Activated CD4-positive, alpha-beta memory T cell treated with anti-CD3 and anti-CD28 coated beads for 36 hours (primary cell): ENCODE measurements around the gene BMERB1. TPM values are rescaled to one million over a fixed set of nuclear protein-coding genes. Genes with fewer than 3 reads are reported as not detected.
"Not testable (repeated sequence)": the region's sequence is repeated elsewhere in the genome, so short reads cannot be mapped to it uniquely, and the experiment has no call there.

ENCODE experiments used
- CTCF ChIA-PET: fragments of 350-600 bp; sonication (Branson Sonifier 250); formaldehyde crosslinking; loops from one replicate; lab custom pipeline; 2021; ENCODE audit warnings: antibody characterized with exemption, inconsistent platforms; lab: Charles Lee
- POLR2A ChIA-PET: fragments of 350-600 bp; sonication (Branson Sonifier 250); formaldehyde crosslinking; loops from one replicate; lab custom pipeline; 2021; ENCODE audit warnings: antibody characterized with exemption; lab: Charles Lee
- DNase-seq: peaks from one replicate; pipeline ENCODE4 v3.0.0-alpha.2; 2020
- H3K27ac Mint-ChIP-seq: one replicate; pipeline ENCODE4 v1.8.0; 2021; ENCODE audit warnings: mixed read lengths
- H3K27me3 Mint-ChIP-seq: one replicate; pipeline ENCODE4 v1.8.0; 2021; ENCODE audit warnings: mixed read lengths
- H3K36me3 Mint-ChIP-seq: one replicate; pipeline ENCODE4 v1.8.0; 2021; ENCODE audit warnings: mixed read lengths
- H3K4me1 Mint-ChIP-seq: one replicate; pipeline ENCODE4 v1.8.0; 2021; ENCODE audit warnings: low read depth, mixed read lengths
- H3K4me3 Mint-ChIP-seq: one replicate; pipeline ENCODE4 v1.8.0; 2021; ENCODE audit warnings: mild to moderate bottlenecking, mixed read lengths
- H3K9me3 Mint-ChIP-seq: one replicate; pipeline ENCODE4 v1.8.0; 2021; ENCODE audit warnings: mixed read lengths
- intact Hi-C: fragments of 100-400 bp; cut with micrococcal nuclease; formaldehyde crosslinking; loops from one replicate; pipeline ENCODE4 v1.15.1; 2023
- total RNA-seq, 2 experiments: library from RNA; stranded (reverse); gene quantifications; one replicate each; pipeline ENCODE4 v1.2.3, GENCODE V29; 2021

The BMERB1 gene
- total RNA-seq, 2 experiments from 2014 or later, result 7.1 to 7.7 TPM

DNA sequence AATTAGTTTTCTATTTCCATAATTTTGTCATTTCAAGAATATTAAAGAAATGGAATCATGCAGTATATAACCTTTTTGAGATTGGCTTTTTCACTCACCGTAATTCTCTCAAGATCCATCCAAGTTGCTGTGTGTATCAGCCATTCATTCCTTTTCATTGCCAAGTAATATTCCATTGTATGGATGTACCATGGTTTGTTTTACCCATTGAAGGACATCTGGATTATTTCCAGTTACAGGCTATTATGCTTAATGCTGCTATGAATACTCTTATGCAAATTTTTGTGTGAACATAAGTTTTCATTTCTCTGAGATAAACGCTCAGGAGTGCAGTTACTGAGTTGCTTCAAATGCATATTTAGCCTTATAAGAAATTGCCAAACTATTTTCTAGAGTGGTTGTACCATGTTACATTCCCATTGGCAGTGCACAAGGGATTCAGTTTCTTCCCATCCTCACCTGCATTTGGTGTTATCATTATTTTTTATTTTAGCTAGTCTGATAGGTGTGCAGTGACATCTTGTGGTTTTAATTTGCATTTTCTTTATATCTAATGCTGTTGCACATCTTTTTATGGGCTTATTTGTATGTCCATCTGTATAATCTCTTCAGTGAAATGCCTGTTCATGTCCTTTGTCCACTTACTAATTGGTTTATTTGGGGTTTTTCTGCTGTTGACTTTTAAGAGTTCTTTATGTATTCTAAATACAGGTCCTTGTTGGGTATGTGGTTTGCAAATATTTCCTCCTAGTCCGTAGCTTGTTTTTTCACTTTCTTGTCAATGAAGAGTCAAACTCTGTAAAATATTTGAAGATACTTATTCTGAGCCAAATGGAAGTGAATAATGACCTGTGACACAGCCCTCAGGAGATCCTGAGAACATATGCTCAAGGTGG lies 32.7 kb downstream of the BMERB1 start:
- Mint-ChIP-seq H3K36me3 (no peaks in the 10 kb centered on the region), H3K4me1 (peaks cover 2% of the 10 kb centered on the region), H3K27ac (no peak overlapping the region), H3K27me3 (no peaks in the 10 kb centered on the region), H3K9me3 (peaks cover 4% of the 10 kb centered on the region), H3K4me3 (no peak overlapping the region)
- intact Hi-C loops, result no loop called here
- no peak for DNase-seq
- POLR2A ChIA-PET, result no interaction called here
- CTCF ChIA-PET, result interaction anchor here (0.8 to 1.0 kb wide), 2 partner anchors 33 to 40 kb away, joined by 3 to 7 read pairs; partner anchors contain the start of gene BMERB1

DNA sequence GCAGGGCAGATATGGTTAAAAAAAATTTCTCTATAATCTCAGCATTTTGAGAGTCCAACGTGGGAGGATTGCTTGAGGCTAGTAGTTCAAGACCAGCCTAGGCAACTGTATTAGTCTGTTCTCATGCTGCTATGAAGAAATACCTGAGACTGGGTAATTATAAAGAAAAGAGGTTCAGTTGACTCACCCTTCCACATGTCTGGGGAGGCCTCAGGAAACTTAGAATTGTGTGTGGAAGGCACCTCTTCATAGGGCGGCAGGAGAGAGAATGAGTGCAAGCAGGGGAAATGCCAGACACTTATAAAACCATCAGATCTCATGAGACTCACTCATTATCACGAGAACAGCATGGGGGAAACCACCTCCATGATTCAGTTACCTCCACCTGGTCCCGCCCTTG lies 42.6 kb downstream of the BMERB1 start:
- H3K27me3 Mint-ChIP-seq, H3K4me3 Mint-ChIP-seq, H3K9me3 Mint-ChIP-seq, intact Hi-C loops, DNase-seq, CTCF ChIA-PET, H3K36me3 Mint-ChIP-seq: not testable (repeated sequence)
- Mint-ChIP-seq H3K27ac (peak overlapping the region; percentile 59), H3K4me1 (peaks cover 12% of the 10 kb centered on the region)
- POLR2A ChIA-PET, result interaction anchor here (1.3 kb wide), 1 partner anchor 12 kb away, joined by 4 read pairs; no protein-coding TSS in a partner anchor

DNA sequence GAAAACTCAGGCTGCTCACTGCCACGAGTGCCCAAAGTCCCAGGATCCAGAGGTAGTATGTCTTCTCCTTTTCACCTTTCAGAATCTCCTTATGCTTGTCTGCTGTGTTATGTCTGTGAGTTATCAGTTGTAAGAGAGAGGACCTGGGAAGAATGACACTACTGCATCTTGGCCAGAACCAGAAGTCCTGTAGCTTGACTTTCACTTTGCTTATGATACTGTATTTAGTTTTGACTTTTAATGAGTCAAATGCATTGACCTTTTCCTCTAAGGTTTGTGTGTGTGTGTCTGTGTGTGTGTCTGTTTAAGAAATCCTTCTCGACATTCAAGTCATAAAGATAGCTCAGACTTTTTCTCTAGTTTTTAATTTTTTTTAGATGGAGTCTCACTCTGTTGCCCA lies 43.4 kb downstream of the BMERB1 start:
- peaks cover 20% of the 10 kb centered on the region for H3K4me1 Mint-ChIP-seq
- CTCF ChIA-PET, result no interaction called here
- H3K27me3 Mint-ChIP-seq, result no peaks in the 10 kb centered on the region
- DNase-seq, result no peak
- POLR2A ChIA-PET, result interaction anchor here (1.3 kb wide), 1 partner anchor 11 kb away, joined by 4 read pairs; no protein-coding TSS in a partner anchor
- H3K4me3 Mint-ChIP-seq, result no peak overlapping the region
- intact Hi-C loops, result no loop called here
- peaks cover 8% of the 10 kb centered on the region for H3K9me3 Mint-ChIP-seq
- peaks cover 6% of the 10 kb centered on the region for H3K36me3 Mint-ChIP-seq
- peak overlapping the region; percentile 59 for H3K27ac Mint-ChIP-seq

DNA sequence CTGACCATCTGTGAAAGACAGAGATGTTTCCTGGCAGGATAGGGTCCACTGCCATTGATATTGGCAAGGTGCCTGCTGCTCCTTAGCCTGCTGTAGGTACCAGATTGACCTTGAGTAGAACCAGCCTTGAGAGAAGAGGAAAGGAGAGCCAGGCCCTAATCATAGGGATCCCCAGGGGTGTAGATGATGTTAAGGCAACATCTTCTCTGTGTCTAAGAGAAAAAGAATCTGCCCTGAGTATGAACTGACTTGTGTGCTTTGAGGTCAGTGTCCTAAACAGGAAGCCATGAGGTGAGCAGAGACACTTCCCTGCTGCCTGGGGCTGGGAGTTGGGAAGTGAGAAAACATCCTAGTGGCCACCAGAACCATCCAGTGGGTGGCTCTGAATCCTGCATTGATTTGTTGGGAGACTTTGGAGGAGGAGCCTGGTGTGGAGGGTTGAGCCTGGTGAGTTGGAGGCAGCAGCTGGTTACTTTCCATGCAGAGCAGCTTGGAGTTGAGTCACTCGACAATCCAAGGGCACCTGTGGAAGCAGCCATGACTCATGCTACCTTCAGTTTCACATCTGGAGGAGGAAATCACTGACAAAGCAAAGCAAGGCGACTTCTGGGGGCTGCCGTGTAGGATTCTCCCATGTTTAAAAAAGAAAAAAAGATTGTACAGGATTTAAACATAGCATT lies 47.8 kb downstream of the BMERB1 start:
- POLR2A ChIA-PET, result no interaction called here
- DNase-seq, result peak; percentile 73
- CTCF ChIA-PET, result no interaction called here
- Mint-ChIP-seq H3K27ac (peak overlapping the region; percentile 9), H3K9me3 (peaks cover under 1% of the 10 kb centered on the region), H3K4me3 (no peak overlapping the region), H3K4me1 (peaks cover 19% of the 10 kb centered on the region), H3K27me3 (no peaks in the 10 kb centered on the region), H3K36me3 (peaks cover 4% of the 10 kb centered on the region)
- intact Hi-C loops, result no loop called here

DNA sequence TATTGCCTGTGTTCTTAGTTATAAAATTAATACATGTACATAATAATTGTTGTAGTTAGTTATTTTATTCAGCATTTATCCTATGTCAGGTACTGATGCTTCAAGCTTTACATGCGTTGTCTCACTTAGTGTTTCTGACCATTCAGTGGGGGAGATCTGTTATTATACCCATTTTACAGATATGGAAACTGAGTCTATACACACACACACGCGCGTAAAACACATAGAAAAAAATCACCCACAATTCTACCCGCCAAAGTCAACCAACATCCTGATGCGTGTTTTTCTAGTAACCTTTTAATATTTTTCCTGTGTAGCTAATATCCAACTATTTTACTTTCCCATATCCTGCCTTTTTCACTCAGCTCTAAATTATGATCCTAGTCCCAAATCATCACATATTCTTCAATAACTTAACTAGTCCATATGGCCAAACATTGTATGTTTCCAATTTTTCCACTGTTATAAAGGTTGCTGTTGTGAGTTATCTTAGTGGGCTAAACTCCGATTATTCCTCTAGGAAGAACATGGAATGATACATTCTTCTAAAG lies 48.4 kb downstream of the BMERB1 start:
- no peak for DNase-seq
- H3K27me3 Mint-ChIP-seq, result no peaks in the 10 kb centered on the region
- peaks cover under 1% of the 10 kb centered on the region for H3K36me3 Mint-ChIP-seq
- peaks cover 15% of the 10 kb centered on the region for H3K4me1 Mint-ChIP-seq
- no peaks in the 10 kb centered on the region for H3K9me3 Mint-ChIP-seq
- no peak overlapping the region for H3K4me3 Mint-ChIP-seq
- ChIA-PET CTCF (no interaction called here), POLR2A (interaction anchor here (0.6 kb wide), 1 partner anchor 134 kb away, joined by 3 read pairs; no protein-coding TSS in a partner anchor)
- H3K27ac Mint-ChIP-seq, result no peak overlapping the region
- intact Hi-C loops, result no loop called here

DNA sequence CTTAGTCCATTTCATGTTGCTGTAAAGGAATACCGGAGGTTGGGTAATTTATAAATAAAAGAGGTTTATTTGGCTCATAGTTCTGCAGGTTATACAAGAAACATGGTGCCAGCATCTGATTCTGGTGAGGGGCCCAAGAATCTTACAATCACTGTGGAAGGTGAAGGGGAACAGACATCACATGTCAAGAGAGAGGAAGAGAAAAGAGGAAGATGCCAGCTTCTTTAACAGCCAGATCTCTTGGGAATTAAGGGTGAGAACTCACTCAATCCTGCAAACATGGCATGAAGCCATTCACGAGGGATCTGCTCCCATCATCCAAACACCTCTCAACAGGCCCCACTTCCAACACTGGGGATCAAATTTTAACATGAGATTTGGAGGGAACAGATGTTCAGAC lies 49.5 kb downstream of the BMERB1 start:
- Mint-ChIP-seq H3K9me3 (no peaks in the 10 kb centered on the region), H3K4me3 (no peak overlapping the region), H3K27me3 (no peaks in the 10 kb centered on the region), H3K4me1 (peaks cover 15% of the 10 kb centered on the region), H3K36me3 (no peaks in the 10 kb centered on the region), H3K27ac (no peak overlapping the region)
- intact Hi-C loops, result no loop called here
- no peak for DNase-seq
- POLR2A ChIA-PET, result no interaction called here
- CTCF ChIA-PET, result no interaction called here

DNA sequence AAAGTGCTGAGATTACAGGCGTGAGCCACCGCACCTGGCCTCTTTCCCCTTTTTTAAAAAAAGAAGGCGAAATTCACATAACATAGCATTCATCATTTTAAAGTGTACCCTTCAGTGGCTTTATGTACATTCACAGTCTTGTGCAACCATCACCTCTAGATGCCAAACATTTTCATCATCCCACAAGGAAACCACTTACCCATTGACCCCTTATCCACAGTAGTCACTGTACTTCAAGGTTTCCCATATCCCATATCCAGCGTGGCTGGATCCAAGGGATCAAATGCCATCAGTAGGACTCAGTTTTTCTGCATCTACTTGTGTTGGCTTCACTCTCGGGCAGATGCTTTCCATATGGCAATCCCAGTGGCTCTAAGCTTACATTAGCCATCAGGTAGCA lies 50.3 kb downstream of the BMERB1 start:
- Mint-ChIP-seq H3K4me1 (peaks cover 23% of the 10 kb centered on the region), H3K27ac (no peak overlapping the region), H3K36me3 (no peaks in the 10 kb centered on the region), H3K9me3 (no peaks in the 10 kb centered on the region), H3K4me3 (no peak overlapping the region), H3K27me3 (no peaks in the 10 kb centered on the region)
- intact Hi-C loops, result no loop called here
- ChIA-PET POLR2A (no interaction called here), CTCF (no interaction called here)
- DNase-seq, result no peak

DNA sequence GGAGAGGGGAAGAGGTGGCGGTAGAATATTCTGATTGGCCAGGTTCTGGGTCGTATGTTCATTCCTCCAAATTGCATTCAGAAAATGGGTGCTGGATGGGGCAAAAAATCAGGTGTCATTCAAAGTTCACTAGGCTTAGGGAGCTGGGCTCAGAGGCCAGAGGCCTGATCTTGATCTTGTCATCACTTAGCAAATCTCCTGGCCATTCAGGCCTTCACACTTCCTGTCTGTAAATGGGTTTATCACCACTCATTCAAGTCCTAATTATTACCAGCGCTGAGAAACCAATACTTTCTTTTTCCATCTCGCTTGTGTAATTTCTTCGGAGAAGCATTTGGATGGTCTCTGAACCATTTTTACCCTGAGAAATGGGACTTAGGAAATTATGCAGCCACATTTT lies 50.8 kb downstream of the BMERB1 start:
- Mint-ChIP-seq H3K27me3 (no peaks in the 10 kb centered on the region), H3K27ac (no peak overlapping the region), H3K4me1 (peaks cover 28% of the 10 kb centered on the region), H3K4me3 (no peak overlapping the region), H3K9me3 (no peaks in the 10 kb centered on the region), H3K36me3 (no peaks in the 10 kb centered on the region)
- ChIA-PET POLR2A (no interaction called here), CTCF (no interaction called here)
- intact Hi-C loops, result no loop called here
- no peak for DNase-seq

DNA sequence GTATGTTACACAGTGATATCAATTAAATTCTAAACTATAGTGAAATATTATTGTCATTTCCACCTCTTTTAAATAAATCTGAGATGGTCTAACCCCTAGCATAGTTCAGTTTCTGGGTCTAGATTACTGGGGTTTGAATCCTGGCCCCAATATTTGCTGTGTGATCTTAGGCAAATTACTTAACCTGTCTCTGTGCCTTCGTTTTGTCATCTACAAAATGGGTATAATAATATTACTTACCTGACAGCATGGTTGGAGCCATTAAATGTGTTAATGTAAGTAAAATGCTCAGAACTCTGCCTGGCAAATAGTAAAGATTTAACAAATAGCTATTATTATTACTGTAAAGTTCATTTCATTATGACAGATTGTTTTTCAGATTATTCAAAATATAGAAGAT lies 52.3 kb downstream of the BMERB1 start:
- Mint-ChIP-seq H3K36me3 (no peaks in the 10 kb centered on the region), H3K27ac (no peak overlapping the region), H3K27me3 (no peaks in the 10 kb centered on the region), H3K9me3 (no peaks in the 10 kb centered on the region), H3K4me3 (no peak overlapping the region), H3K4me1 (peaks cover 34% of the 10 kb centered on the region)
- POLR2A ChIA-PET, result no interaction called here
- intact Hi-C loops, result no loop called here
- no peak for DNase-seq
- CTCF ChIA-PET, result no interaction called here

DNA sequence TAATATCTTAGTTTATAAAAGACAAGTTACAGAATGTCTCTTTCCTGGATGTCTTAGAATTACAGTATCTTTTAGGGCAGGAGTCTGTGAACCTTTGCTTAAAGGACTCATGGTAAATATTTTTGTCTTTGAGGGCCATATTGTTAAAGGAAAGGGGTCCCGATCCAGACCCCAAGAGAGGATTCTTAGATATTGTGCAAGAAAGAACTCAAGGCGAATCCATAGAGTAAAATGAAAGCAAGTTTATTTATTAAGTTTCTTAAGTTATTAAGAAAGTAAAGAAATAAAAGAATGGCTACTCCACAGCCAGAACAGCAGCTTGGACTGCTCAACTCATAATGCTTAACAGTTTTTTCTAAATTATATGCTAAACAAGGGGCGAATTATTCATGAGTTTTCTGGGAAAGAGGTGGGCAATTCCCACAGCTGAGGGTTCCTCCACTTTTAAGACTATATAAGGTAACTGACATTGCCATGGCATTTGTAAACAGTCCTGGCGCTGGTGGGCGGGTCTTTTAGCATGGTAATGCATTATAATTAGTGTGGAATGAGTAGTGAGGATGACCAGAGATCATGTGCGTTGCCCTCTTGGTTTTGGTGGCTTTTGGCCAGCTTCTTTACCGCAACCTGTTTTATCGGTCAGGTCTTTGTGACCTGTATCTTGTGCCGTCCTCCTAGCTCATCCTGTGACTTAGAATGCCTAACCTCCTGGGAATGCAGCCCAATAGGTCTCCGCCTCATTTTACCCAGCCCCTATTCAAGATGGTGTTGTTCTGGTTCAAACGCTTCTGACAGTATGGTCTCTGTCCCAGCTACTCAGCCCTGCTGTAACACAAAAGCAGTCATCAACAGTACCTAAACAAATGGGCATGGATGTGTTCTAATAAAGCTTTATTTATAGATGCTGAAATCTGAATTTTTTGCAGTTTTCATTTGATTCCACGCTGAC lies 53.2 kb downstream of the BMERB1 start:
- Mint-ChIP-seq H3K4me1 (peaks cover 32% of the 10 kb centered on the region), H3K27ac (no peak overlapping the region), H3K36me3 (no peaks in the 10 kb centered on the region), H3K27me3 (no peaks in the 10 kb centered on the region), H3K9me3 (no peaks in the 10 kb centered on the region), H3K4me3 (no peak overlapping the region)
- DNase-seq, result no peak
- intact Hi-C loops, result loop anchor here (2.0 kb wide), 1 partner anchor 103 kb away; no protein-coding TSS in a partner anchor
- ChIA-PET POLR2A (no interaction called here), CTCF (no interaction called here)

DNA sequence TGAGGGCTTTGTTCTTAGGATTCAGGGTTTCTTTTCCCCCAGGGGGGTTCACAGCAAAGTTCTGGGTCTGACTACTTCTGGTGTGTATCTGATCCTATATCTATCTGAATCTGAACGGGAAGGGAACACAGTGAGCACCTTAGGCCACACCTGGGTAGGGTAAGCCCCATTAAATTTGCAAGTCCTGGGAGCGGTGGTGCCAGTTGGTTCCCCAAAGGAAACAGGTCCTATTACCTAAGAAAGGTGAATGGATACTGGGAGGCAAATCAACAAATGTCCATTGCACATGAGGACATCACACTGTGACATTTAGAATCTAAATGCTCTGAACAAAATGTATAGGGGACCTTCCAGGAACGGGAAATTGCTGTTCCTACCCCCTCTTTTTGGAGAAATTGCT lies 54.6 kb downstream of the BMERB1 start:
- Mint-ChIP-seq H3K36me3 (no peaks in the 10 kb centered on the region), H3K4me3 (peak overlapping the region; percentile 20), H3K9me3 (no peaks in the 10 kb centered on the region), H3K27ac (peak overlapping the region; percentile 84), H3K27me3 (no peaks in the 10 kb centered on the region), H3K4me1 (peaks cover 34% of the 10 kb centered on the region)
- no peak for DNase-seq
- CTCF ChIA-PET, result no interaction called here
- intact Hi-C loops, result loop anchor here (2.0 kb wide), 1 partner anchor 102 kb away; no protein-coding TSS in a partner anchor
- POLR2A ChIA-PET, result interaction anchor here (1.6 kb wide), 1 partner anchor 12 kb away, joined by 4 read pairs; no protein-coding TSS in a partner anchor
